CD4-positive, alpha-beta T cell (primary cell): ENCODE measurements around the gene EYA2. TPM values are rescaled to one million over a fixed set of nuclear protein-coding genes. Genes with fewer than 3 reads are reported as not detected.
"Not testable (repeated sequence)": the region's sequence is repeated elsewhere in the genome, so short reads cannot be mapped to it uniquely, and the experiment has no call there.

ENCODE experiments used
- ATAC-seq: fragments of 200-7000 bp; cut with Tn5 transposase; one replicate; pipeline ENCODE4 v1.10.0; 2022; ENCODE audit warnings: mild to moderate bottlenecking; ENCODE audit not compliant: poor library complexity
- CTCF ChIA-PET: fragments of 350-600 bp; sonication (Branson Sonifier 250); formaldehyde crosslinking; loops from one replicate; lab custom pipeline; 2021; ENCODE audit warnings: antibody characterized with exemption, inconsistent platforms; lab: Charles Lee
- POLR2A ChIA-PET: fragments of 350-600 bp; sonication (Branson Sonifier 250); formaldehyde crosslinking; loops from one replicate; lab custom pipeline; 2021; ENCODE audit warnings: antibody characterized with exemption, inconsistent platforms; lab: Charles Lee
- DNase-seq, 14 experiments: peaks; one replicate each; pipeline ENCODE4 v3.0.0-alpha.2; 2013 to 2020; ENCODE audit warnings: mixed read lengths in 2 of 14
- H3K27ac ChIP-seq, 2 donors: one replicate each; pipeline versions ENCODE4 v1.5.1 to v1.7.0; 2013; ENCODE audit warnings: low read length in 2 of 2, low read depth in 1 of 2, mild to moderate bottlenecking in 1 of 2
- H3K27me3 ChIP-seq, 2 experiments: 1 replicate in 1 of 2; 2 replicates in 1 of 2; pipeline versions ENCODE4 v1.6.1 to v1.7.0; 2013; ENCODE audit warnings: low read length in 2 of 2, control low read depth in 1 of 2, mild to moderate bottlenecking in 1 of 2, moderate library complexity in 1 of 2; ENCODE audit not compliant: insufficient read depth in 2 of 2, control insufficient read depth in 1 of 2
- H3K36me3 ChIP-seq: one replicate; pipeline ENCODE4 v1.6.1; 2013; ENCODE audit warnings: low read length, control low read depth; ENCODE audit not compliant: insufficient read depth
- H3K4me1 ChIP-seq: one replicate; pipeline ENCODE4 v1.6.1; 2013; ENCODE audit warnings: low read length, control low read depth; ENCODE audit not compliant: insufficient read depth
- H3K4me3 ChIP-seq: one replicate; pipeline ENCODE4 v1.5.1; 2013; ENCODE audit warnings: mild to moderate bottlenecking, low read length, moderate library complexity
- H3K9me3 ChIP-seq, 2 experiments: 1 replicate in 1 of 2; 2 replicates in 1 of 2; pipeline versions ENCODE4 v1.6.1 to v1.7.0; 2013; ENCODE audit warnings: low read length in 2 of 2, mild to moderate bottlenecking in 2 of 2, control low read depth in 1 of 2, moderate library complexity in 1 of 2; ENCODE audit not compliant: control insufficient read depth in 1 of 2, insufficient read depth in 1 of 2
- H3K27ac Mint-ChIP-seq: one replicate; pipeline ENCODE4 v1.8.0; 2020; ENCODE audit warnings: mixed read lengths
- H3K27me3 Mint-ChIP-seq: one replicate; pipeline ENCODE4 v1.8.0; 2021; ENCODE audit warnings: mixed read lengths
- H3K36me3 Mint-ChIP-seq: one replicate; pipeline ENCODE4 v1.8.0; 2021; ENCODE audit warnings: low read depth, mixed read lengths
- H3K4me1 Mint-ChIP-seq: one replicate; pipeline ENCODE4 v1.8.0; 2021; ENCODE audit warnings: low read depth, mixed read lengths
- H3K4me3 Mint-ChIP-seq: one replicate; pipeline ENCODE4 v1.8.0; 2020; ENCODE audit warnings: mild to moderate bottlenecking, mixed read lengths
- H3K9me3 Mint-ChIP-seq: one replicate; pipeline ENCODE4 v1.8.0; 2020; ENCODE audit warnings: mixed read lengths
- CTCF ChIP-seq: fragments of 200-600 bp; IDR thresholded peaks from one replicate; pipeline ENCODE4 v1.8.0; 2022; ENCODE audit warnings: antibody characterized with exemption, mild to moderate bottlenecking
- intact Hi-C, 2 experiments: fragments of 100-400 bp; cut with DNase I in 1 of 2; cut with micrococcal nuclease in 1 of 2; formaldehyde crosslinking; loops; one replicate each; pipeline versions ENCODE4 v1.15.1 to v1.9.0; 2023 to 2025; cut with DNase I, micrococcal nuclease
- total RNA-seq, 174 experiments: library from RNA in 2 of 174; stranded (reverse) in 2 of 174; gene quantifications; one replicate each; pipeline ENCODE4 v1.2.3 and lab custom pipeline; 2021 to 2026

Gene EYA2
- total RNA-seq, 2 experiments from 2014 or later: not detected

- no peaks in the 10 kb centered on the region for H3K4me1 ChIP-seq
- H3K36me3 ChIP-seq: no peaks in the 10 kb centered on the region
- intact Hi-C loops: no loop called here
- Mint-ChIP-seq H3K27me3 (peaks cover 3% of the 10 kb centered on the region), H3K36me3 (no peaks in the 10 kb centered on the region), H3K4me3 (no peak overlapping the region), H3K4me1 (no peaks in the 10 kb centered on the region), H3K9me3 (peaks cover under 1% of the 10 kb centered on the region), H3K27ac (no peak overlapping the region)
- H3K4me3 ChIP-seq: no peak overlapping the region
- H3K27me3 ChIP-seq: no peaks in the 10 kb centered on the region
- CTCF ChIA-PET: no interaction called here
- ATAC-seq (no peak), DNase-seq (no peak)
- H3K27ac ChIP-seq: no peak overlapping the region
- POLR2A ChIA-PET: no interaction called here
- H3K9me3 ChIP-seq: peaks cover 0 to 5% of the 10 kb centered on the region in 2 experiments
- TF ChIP-seq CTCF: no peak
Observed at GRCh38 chr20:46916258-46916603, 21.6 kb downstream of the EYA2 start.

DNA sequence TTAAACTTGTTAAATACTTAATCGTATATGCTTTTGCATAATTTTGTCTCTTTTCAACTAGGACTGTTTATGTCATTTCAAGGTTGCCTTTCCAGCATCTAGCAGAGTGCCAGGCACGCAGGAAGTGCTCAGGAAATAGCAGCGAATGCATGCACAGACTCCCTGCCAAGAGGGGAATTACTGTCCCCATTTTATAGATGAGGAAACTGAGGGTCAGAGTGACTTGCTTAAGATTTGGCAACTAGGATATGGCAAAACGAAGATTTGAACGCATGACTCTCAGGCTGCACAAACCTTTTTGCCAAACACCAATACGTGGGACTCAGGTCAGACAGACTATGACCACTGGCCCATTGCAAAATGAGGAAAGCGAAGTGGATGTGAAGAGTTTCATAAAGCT, 22.5 kb downstream of the EYA2 start:
- Histone ChIP-seq H3K4me1 (no peaks in the 10 kb centered on the region), H3K36me3 (no peaks in the 10 kb centered on the region), H3K9me3 (peaks cover 0 to 6% of the 10 kb centered on the region in 2 experiments), H3K4me3 (no peak overlapping the region), H3K27me3 (no peaks in the 10 kb centered on the region), H3K27ac (no peak overlapping the region)
- H3K4me1 Mint-ChIP-seq: no peaks in the 10 kb centered on the region
- CTCF ChIA-PET: no interaction called here
- POLR2A ChIA-PET: no interaction called here
- peaks cover 9% of the 10 kb centered on the region for H3K27me3 Mint-ChIP-seq
- intact Hi-C loops: no loop called here
- no peak for TF ChIP-seq CTCF
- DNase-seq: no peak
- H3K36me3 Mint-ChIP-seq: no peaks in the 10 kb centered on the region
- no peak for ATAC-seq
- H3K27ac Mint-ChIP-seq: no peak overlapping the region
- H3K4me3 Mint-ChIP-seq: no peak overlapping the region
- H3K9me3 Mint-ChIP-seq: peaks cover 2% of the 10 kb centered on the region

GRCh38 chr20:46920114-46920513, 25.5 kb downstream of the EYA2 start:
- Histone ChIP-seq H3K4me3 (no peak overlapping the region), H3K4me1 (no peaks in the 10 kb centered on the region), H3K36me3 (no peaks in the 10 kb centered on the region), H3K9me3 (peaks cover 0 to 6% of the 10 kb centered on the region in 2 experiments), H3K27ac (no peak overlapping the region), H3K27me3 (no peaks in the 10 kb centered on the region)
- no peak for TF ChIP-seq CTCF
- H3K4me3 Mint-ChIP-seq: no peak overlapping the region
- no peak overlapping the region for H3K27ac Mint-ChIP-seq
- intact Hi-C loops: no loop called here
- peaks cover 2% of the 10 kb centered on the region for H3K9me3 Mint-ChIP-seq
- no peaks in the 10 kb centered on the region for H3K4me1 Mint-ChIP-seq
- POLR2A ChIA-PET: no interaction called here
- DNase-seq: no peak
- H3K27me3 Mint-ChIP-seq: peaks cover 20% of the 10 kb centered on the region
- ATAC-seq: no peak
- H3K36me3 Mint-ChIP-seq: no peaks in the 10 kb centered on the region
- CTCF ChIA-PET: no interaction called here

- H3K36me3 Mint-ChIP-seq, DNase-seq, H3K4me3 Mint-ChIP-seq, H3K27ac ChIP-seq, H3K36me3 ChIP-seq, H3K9me3 Mint-ChIP-seq, H3K9me3 ChIP-seq, CTCF ChIA-PET, H3K4me1 Mint-ChIP-seq, POLR2A ChIA-PET, ATAC-seq, H3K27ac Mint-ChIP-seq, intact Hi-C loops, H3K4me1 ChIP-seq, H3K27me3 ChIP-seq, H3K4me3 ChIP-seq: not testable (repeated sequence)
- peaks cover 27% of the 10 kb centered on the region for H3K27me3 Mint-ChIP-seq
Observed at GRCh38 chr20:46922841-46923240, 28.2 kb downstream of the EYA2 start.
